Measurements from ENCODE around the gene SLC12A8. TPM values are rescaled to one million over a fixed set of nuclear protein-coding genes. Genes with fewer than 3 reads are reported as not detected.
A peak's percentile ranks its signal among the peaks of the same experiment; 100 is the strongest.

The SLC12A8 gene
- total RNA-seq, 1 experiment from 2014 or later = 6.4 TPM

- peak; percentile 80 for DNase-seq (ENCODE audit: low read depth)
These were observed 96.1 kb downstream of the SLC12A8 start for GRCh38 chr3:125116311-125117080.

GRCh38 chr3:125115640-125116039, 96.9 kb downstream of the SLC12A8 start:
- DNase-seq (ENCODE audit: low read depth) = no peak

GRCh38 chr3:125112981-125113380, 99.6 kb downstream of the SLC12A8 start:
- DNase-seq (ENCODE audit: low read depth) = no peak

DNA sequence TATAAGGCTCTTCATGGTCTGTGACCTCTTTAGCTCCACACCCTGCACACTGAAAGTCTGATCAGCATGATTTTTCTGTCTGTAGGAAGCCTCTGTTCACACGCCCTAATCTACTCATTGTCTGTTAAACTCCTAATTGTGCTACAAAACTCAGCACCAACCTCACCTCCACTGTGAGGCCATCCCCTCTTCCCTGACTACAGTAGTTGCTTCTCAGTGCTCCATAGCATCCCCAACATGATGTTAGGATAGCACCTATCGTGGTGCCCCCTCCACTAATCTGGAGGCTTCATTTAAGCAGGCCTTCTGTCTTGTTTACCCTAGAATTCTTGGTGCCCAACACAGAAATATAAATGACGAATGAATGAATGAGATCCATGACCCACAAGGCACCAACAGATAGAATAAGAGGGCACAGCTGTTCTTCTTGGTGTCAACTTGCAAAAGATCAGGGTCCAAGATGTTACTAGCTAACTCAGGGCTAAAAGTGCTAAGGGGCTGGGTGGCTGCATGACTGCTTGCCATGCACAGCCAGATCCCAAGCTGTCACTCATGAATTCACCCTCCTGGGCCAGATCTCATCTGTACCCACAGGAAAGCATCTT, 101.6 kb downstream of the SLC12A8 start:
- DNase-seq (ENCODE audit: low read depth) = peak; percentile 69

GRCh38 chr3:125110016-125110875, 102.3 kb downstream of the SLC12A8 start:
- peak; percentile 99 for DNase-seq (ENCODE audit: low read depth)

DNA sequence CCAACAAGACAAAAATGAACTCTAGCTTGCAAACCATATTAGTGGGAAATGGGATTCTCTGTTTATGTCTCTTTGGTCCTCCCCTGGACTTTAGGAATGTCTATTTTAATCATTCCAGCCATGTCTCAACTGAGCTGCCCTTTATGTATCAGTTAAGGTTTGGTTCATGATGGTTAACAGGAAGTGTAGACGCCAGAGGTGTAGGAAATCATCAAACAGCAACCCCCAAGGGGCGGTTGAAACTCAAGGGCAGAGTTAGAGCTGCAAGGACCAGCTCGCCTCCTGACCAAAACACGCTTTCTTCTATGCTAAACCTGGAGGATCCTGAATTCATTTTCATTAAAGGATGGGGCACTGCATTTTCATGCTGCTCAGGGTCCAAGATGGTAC, 103.0 kb downstream of the SLC12A8 start:
- no peak for DNase-seq (ENCODE audit: low read depth)

- DNase-seq (ENCODE audit: low read depth) = no peak
These were observed 103.6 kb downstream of the SLC12A8 start for GRCh38 chr3:125108833-125109535.

- peak; percentile 86 for DNase-seq (ENCODE audit: low read depth)
These were observed 104.5 kb downstream of the SLC12A8 start for GRCh38 chr3:125107861-125108567.

- DNase-seq (ENCODE audit: low read depth) = no peak
These were observed 105.2 kb downstream of the SLC12A8 start for GRCh38 chr3:125107363-125107762.

DNA sequence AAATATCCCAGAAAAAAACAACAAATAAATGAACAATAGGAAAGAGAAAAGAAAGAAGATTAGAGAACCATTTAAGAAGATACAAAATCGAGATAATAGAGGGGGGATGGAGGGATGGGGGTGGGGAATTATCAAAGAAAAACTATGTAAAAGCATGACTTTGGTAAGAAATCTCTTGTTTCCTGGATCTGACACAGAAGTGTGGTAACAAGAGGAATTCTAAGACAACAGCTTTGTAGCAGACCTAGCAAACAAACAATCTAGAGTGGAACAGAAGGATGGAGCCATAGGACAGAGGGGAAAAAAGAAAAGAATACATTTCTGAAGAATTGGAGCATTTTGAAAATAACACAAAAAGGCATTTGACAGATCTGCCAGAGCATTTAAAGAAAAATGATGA, 107.4 kb downstream of the SLC12A8 start:
- DNase-seq (ENCODE audit: low read depth) = no peak

DNA sequence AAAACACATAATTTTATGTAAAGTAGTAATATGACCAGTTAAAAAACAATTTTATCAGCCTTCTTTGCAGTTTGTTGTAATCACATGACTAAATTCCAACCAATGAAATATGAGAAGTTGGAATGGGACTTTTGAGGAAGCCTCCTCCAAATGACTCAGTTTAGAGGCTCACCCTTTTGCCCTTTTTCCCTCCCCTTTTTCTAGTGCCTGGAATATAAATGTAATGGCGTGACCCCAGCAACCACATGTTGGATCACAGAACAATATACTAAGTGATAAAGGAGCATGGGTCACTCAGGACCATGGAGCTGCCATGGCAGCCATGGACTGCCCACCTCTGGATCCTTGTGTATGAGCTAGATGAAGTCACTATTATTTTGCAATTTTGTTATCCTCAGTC, 107.9 kb downstream of the SLC12A8 start:
- peak; percentile 42 for DNase-seq (ENCODE audit: low read depth)

- DNase-seq (ENCODE audit: low read depth) = no peak
These were observed 109.1 kb downstream of the SLC12A8 start for GRCh38 chr3:125103406-125103805.

- no peak for DNase-seq (ENCODE audit: low read depth)
These were observed 110.1 kb downstream of the SLC12A8 start for GRCh38 chr3:125102470-125102869.

GRCh38 chr3:125098611-125099291, 113.8 kb downstream of the SLC12A8 start:
- DNase-seq (ENCODE audit: low read depth) = no peak

DNA sequence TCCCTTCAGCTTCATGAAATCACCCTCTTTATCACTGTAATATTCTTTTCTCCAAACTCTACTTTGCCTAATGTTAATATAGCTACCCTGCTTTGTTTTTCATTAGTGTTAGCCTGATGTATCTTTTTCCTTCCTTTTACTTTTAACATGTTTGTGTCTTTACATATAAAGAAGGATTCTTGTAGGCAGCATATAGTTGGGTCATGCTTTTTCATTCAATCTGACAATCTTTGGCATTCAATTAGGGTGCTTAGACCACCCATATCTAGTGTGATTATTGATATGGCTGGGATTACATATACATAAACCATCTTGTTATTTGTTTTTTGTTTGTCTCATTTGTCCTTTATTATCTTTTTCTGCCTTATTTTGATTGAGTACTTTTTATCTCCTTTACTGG, 121.9 kb downstream of the SLC12A8 start:
- DNase-seq (ENCODE audit: low read depth) = no peak

DNA sequence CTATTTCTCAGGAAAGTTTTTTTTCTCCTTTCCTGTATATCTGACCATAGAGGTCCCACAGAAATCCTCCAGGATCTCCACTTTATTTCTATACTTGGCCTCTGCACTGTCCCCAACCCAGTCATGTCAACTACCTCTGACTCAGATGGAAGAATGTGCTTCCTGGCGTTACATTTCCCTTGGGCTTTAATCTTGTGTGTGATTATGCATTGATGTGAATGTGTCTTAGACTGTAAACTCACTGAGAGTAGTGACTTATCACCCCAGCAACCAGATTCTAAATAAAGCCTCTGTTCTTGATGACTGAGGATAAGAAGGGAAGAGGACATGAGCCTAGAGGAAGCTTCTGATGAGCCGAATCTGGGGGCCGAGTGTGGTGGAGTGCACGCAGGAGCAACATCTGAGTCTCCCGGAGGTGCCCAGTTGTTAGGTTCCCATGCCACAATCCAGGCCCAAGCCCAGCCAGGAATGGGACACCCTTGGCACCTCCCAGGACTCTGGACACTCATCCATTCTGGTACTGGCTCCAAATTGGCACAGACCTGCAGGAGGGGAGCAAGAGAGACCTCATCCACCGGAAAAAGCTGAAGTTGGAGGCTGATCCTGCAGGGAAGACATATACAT, 124.7 kb downstream of the SLC12A8 start:
- DNase-seq (ENCODE audit: low read depth) = peak; percentile 86

DNA sequence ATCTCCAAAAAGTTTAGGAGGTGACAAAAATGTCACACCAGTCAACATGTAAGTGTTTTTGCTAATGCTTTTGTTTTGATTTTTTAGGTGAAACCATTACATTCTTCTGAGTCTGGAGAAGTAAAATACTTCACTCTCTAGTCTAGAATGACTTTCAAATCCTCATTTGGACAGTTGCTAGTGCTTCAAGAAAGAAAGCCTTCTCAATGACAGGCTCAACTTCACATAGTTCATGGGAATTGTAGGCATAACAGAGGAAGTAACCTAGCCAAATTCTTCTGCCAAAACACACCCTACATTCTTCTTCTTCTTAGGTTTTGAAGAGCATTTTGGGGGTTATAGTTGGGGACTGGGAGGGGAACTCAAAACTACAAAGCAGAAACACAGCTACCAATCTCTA, 127.4 kb downstream of the SLC12A8 start:
- DNase-seq (ENCODE audit: low read depth) = no peak

GRCh38 chr3:125083776-125084175, 128.8 kb downstream of the SLC12A8 start:
- DNase-seq (ENCODE audit: low read depth) = no peak

DNA sequence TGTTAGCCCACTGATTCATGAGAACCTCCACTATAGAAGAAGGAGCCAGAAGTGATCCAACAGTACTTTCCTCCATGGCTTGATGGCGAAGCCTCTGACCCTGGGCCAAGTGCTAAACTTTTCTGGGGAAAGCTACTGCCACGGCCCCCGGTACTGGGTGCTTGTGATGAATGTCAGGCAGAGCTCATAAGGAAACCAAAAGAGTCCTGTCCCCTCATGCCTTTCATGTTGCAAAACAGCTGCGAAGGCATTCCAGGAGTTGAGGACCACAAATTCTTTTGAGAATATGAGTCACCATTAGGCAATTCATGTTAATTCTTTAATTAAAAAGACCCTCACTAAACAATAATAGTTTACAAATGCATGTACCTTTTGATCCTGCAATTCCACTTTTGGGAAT, 130.2 kb downstream of the SLC12A8 start:
- DNase-seq (ENCODE audit: low read depth) = peak; percentile 73

DNA sequence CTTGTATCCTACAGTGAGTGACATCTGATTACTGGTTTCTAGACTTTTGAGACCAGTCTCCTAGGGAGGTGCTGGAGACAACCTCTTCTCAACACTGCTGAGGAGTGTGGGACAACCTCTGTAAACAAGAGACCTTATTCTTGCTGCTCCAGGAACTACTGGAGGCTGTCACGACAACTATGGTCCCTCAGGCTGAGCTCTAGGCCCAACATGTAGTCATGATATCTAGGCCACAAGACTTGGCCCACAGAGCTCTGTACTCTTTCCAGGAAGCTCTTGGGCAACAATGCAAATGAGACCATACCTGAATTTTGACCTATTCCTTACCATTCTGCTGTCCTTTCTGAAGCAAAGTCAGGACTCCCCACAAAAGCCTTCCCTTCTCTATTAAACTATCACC, 132.5 kb downstream of the SLC12A8 start:
- DNase-seq (ENCODE audit: low read depth) = no peak
